ENCODE measurements around the gene EIF5B. TPM values are rescaled to one million over a fixed set of nuclear protein-coding genes. Genes with fewer than 3 reads are reported as not detected.

EIF5B gene
- total RNA-seq, 1 donor from 2014 or later, result 31.0 TPM

DNA sequence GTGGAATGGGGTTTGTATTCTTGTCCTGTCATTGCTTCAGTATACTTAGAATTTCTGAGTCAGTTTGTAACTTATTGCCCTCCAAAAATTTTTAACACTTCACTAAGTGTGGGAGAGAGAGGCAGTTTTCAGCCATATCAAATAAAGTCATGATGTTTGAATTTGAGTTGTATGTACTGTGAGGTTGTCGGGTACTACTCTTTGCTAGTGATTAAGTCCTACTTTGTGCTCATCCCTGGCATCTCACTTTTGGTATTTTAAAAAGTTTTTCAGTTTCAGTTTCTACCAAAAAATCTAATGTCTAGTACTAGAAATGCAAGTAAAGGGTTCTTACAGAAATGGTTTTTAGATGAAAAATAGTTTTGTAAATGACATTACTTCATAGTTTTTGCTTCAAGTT, 40.7 kb downstream of the EIF5B start:
- TF ChIP-seq, protein P1, sequence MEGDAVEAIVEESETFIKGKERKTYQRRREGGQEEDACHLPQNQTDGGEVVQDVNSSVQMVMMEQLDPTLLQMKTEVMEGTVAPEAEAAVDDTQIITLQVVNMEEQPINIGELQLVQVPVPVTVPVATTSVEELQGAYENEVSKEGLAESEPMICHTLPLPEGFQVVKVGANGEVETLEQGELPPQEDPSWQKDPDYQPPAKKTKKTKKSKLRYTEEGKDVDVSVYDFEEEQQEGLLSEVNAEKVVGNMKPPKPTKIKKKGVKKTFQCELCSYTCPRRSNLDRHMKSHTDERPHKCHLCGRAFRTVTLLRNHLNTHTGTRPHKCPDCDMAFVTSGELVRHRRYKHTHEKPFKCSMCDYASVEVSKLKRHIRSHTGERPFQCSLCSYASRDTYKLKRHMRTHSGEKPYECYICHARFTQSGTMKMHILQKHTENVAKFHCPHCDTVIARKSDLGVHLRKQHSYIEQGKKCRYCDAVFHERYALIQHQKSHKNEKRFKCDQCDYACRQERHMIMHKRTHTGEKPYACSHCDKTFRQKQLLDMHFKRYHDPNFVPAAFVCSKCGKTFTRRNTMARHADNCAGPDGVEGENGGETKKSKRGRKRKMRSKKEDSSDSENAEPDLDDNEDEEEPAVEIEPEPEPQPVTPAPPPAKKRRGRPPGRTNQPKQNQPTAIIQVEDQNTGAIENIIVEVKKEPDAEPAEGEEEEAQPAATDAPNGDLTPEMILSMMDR (IDR thresholded peaks at IDR 0.05), result no peak
- H3K36me3 ChIP-seq, result peaks cover 96% of the 10 kb centered on the region
- no peaks in the 10 kb centered on the region for H3K9me3 ChIP-seq
- no peak for DNase-seq
- no peak for ATAC-seq
- H3K27ac ChIP-seq, result no peak overlapping the region
- H3K27me3 ChIP-seq (ENCODE audit: low read depth), result no peaks in the 10 kb centered on the region
- no peak overlapping the region for H3K4me3 ChIP-seq
- H3K4me1 ChIP-seq, result no peaks in the 10 kb centered on the region
- intact Hi-C loops (cut with DNase I), result no loop called here

DNA sequence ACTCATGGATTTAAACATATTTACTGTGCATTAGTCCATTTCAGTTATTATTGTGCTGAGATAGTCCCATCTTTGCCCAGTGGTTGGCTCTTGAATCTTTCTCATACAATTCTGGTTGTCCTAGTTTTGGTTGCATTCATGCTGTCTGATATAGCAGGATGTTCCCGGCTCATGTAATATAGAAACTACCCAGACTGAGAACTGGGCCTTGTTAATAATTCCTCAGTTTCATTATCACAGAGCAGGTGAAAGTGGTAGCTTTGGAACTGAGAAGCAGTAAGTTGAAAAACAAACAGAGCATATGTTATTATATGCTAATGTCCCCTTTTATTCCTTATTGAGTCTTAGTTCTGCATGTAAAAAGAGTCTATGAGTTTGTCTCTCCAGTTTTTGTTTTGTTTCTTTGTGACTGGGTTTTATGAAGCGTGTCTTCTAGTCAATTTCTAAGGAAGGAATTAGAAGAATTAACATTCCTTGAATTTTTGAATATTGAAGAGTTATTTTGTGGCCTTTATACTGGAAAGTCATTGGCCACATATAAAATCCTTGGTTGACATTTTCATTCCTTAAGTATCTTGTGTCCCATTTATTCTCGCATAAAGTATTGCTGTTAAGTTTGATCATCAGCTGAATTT, 43.3 kb downstream of the EIF5B start:
- Histone ChIP-seq H3K27me3 (ENCODE audit: low read depth) (no peaks in the 10 kb centered on the region), H3K4me1 (no peaks in the 10 kb centered on the region), H3K4me3 (no peak overlapping the region), H3K36me3 (peaks cover 92% of the 10 kb centered on the region), H3K27ac (no peak overlapping the region), H3K9me3 (no peaks in the 10 kb centered on the region)
- intact Hi-C loops (cut with DNase I), result no loop called here
- ATAC-seq (no peak), DNase-seq (no peak)
- TF ChIP-seq, protein P1 (IDR thresholded peaks at IDR 0.05), result no peak

DNA sequence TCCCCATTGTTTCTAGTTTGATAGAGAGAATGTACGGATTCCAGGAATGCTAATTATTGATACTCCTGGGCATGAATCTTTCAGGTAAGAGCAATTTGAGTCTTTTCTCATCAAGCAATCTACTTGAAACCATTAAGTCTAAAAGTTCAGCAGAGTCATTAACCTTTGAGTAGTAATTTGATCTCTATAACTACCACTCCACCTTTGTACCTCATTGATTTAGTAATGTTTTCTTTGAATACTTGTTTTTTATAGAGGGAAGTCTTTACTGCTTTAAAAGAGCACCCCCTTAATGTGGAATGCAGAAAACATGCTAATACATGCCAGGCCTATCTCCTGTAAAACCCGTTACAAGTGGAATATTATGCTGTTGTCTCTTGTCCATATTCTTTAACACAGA, 45.0 kb downstream of the EIF5B start:
- no peak for DNase-seq
- ATAC-seq, result no peak
- TF ChIP-seq, protein P1 (IDR thresholded peaks at IDR 0.05), result no peak
- intact Hi-C loops (cut with DNase I), result no loop called here
- no peak overlapping the region for H3K27ac ChIP-seq
- no peaks in the 10 kb centered on the region for H3K9me3 ChIP-seq
- no peaks in the 10 kb centered on the region for H3K27me3 ChIP-seq (ENCODE audit: low read depth)
- no peaks in the 10 kb centered on the region for H3K4me1 ChIP-seq
- H3K4me3 ChIP-seq, result no peak overlapping the region
- H3K36me3 ChIP-seq, result peaks cover 87% of the 10 kb centered on the region

DNA sequence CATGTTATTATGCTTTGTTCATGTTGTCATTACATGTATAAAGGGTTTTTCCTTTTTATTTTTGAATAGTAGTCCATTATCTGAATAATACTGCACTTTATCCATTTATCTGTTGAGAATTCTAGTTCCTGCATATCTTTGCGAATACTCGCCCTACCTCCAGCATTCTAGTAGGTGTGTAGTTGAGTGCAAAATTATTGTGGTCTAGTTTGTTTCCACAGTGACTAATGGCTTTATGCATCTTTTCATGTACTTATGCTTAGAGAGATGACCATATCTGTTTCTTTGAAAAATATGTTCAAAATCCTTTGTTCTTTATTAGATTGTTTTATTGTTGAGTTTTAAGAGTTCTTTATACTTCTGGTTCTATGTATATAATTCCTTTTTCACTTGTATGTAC, 48.8 kb downstream of the EIF5B start:
- H3K27ac ChIP-seq, result no peak overlapping the region
- no peaks in the 10 kb centered on the region for H3K4me1 ChIP-seq
- no peaks in the 10 kb centered on the region for H3K9me3 ChIP-seq
- intact Hi-C loops (cut with DNase I), result no loop called here
- no peak overlapping the region for H3K4me3 ChIP-seq
- DNase-seq (no peak), ATAC-seq (no peak)
- TF ChIP-seq, protein P1 (IDR thresholded peaks at IDR 0.05), result no peak
- H3K36me3 ChIP-seq, result peaks cover 66% of the 10 kb centered on the region
- no peaks in the 10 kb centered on the region for H3K27me3 ChIP-seq (ENCODE audit: low read depth)

DNA sequence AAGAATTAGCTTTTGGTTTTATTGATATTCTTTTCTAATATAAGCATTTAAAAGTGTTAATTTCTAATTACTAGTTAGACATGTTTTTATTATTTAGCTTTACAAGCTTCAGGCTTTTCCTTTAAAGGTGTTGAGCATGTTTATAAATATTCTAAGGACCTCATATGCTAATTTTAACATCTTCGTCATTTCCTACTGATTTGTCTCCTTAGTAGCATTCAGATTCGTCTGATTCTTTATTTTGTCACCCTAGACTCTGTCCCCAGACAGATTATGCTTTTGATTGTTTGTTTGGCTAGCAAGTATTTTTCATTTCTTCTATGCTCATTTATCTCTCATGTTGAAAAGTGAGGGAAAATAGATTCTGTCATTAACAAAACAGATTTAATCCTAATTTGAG, 51.7 kb downstream of the EIF5B start:
- no peaks in the 10 kb centered on the region for H3K27me3 ChIP-seq (ENCODE audit: low read depth)
- no peaks in the 10 kb centered on the region for H3K9me3 ChIP-seq
- no peaks in the 10 kb centered on the region for H3K4me1 ChIP-seq
- intact Hi-C loops (cut with DNase I), result no loop called here
- peaks cover 67% of the 10 kb centered on the region for H3K36me3 ChIP-seq
- no peak overlapping the region for H3K27ac ChIP-seq
- H3K4me3 ChIP-seq, result no peak overlapping the region
- ATAC-seq (no peak), DNase-seq (no peak)
- TF ChIP-seq, protein P1 (IDR thresholded peaks at IDR 0.05), result no peak

All from lower lobe of right lung (tissue), 2 donors.